Smooth muscle cell (in vitro differentiated cells): Measurements from ENCODE around the gene RXFP2. TPM values are rescaled to one million over a fixed set of nuclear protein-coding genes. Genes with fewer than 3 reads are reported as not detected.

Experiments used
- DNase-seq: peaks from one replicate; lab custom pipeline; 2025; ENCODE audit not compliant: unreplicated experiment; lab: John Stamatoyannopoulos, UW
- H2AFZ ChIP-seq: fragments of 200-600 bp; sonication (generic); 2 replicates; pipeline ENCODE4 v1.6.0; 2016; ENCODE audit warnings: antibody characterized with exemption, low read depth, mild to moderate bottlenecking
- H3F3A ChIP-seq: fragments of 200-600 bp; sonication (generic); 2 replicates; pipeline ENCODE4 v1.6.0; 2017; ENCODE audit warnings: antibody characterized with exemption, low read depth
- H3K27ac ChIP-seq: fragments of 200-600 bp; sonication (generic); 2 replicates; pipeline ENCODE4 v1.5.1; 2016; ENCODE audit warnings: low read depth, mild to moderate bottlenecking
- H3K27me3 ChIP-seq: fragments of 200-600 bp; sonication (generic); 2 replicates; pipeline ENCODE4 v1.6.1; 2016; ENCODE audit warnings: low read depth, mild to moderate bottlenecking
- H3K36me3 ChIP-seq: fragments of 200-600 bp; sonication (generic); 2 replicates; pipeline ENCODE4 v1.5.1; 2016; ENCODE audit warnings: low read depth
- H3K4me1 ChIP-seq: fragments of 200-600 bp; sonication (generic); 2 replicates; pipeline ENCODE4 v1.5.1; 2016; ENCODE audit warnings: low read depth
- H3K4me2 ChIP-seq: fragments of 200-600 bp; sonication (generic); 2 replicates; pipeline ENCODE4 v1.6.0; 2016; ENCODE audit warnings: mild to moderate bottlenecking
- H3K4me3 ChIP-seq: fragments of 200-600 bp; sonication (generic); 2 replicates; pipeline ENCODE4 v1.5.1; 2016; ENCODE audit warnings: mild to moderate bottlenecking
- H3K79me2 ChIP-seq: fragments of 200-600 bp; sonication (generic); 2 replicates; pipeline ENCODE4 v1.6.0; 2016; ENCODE audit warnings: low read depth, mild to moderate bottlenecking
- H3K9ac ChIP-seq: fragments of 200-600 bp; sonication (generic); 2 replicates; pipeline ENCODE4 v1.6.0; 2016; ENCODE audit warnings: low read depth
- H3K9me3 ChIP-seq: fragments of 200-600 bp; sonication (generic); replicated peaks from 2 replicates; pipeline ENCODE4 v1.5.1; 2016; ENCODE audit warnings: low read depth
- H4K20me1 ChIP-seq: fragments of 200-600 bp; sonication (generic); 2 replicates; pipeline ENCODE4 v1.6.0; 2016; ENCODE audit warnings: low read depth
- CTCF ChIP-seq: fragments of 200-600 bp; sonication (generic); IDR thresholded peaks from 2 replicates; pipeline ENCODE4 v1.5.1; 2017; ENCODE audit warnings: borderline replicate concordance, mild to moderate bottlenecking, antibody characterized with exemption; ENCODE audit not compliant: insufficient read depth, poor library complexity, severe bottlenecking
- WGBS: methylation state at CpG from one replicate; pipeline ENCODE4 v1.1.7; 2016; ENCODE audit warnings: low lambda C conversion rate; 5-methylcytosine and 5-hydroxymethylcytosine counted together
- polyA plus RNA-seq: library from polyadenylated mRNA; unstranded; fragments of >200 nt; fragmentation: Nextera tagmentation; extraction: Ambion mirVana; gene quantifications from 2 replicates; pipeline ENCODE4 v1.2.1, GENCODE V29; 2016
- total RNA-seq: library from RNA; depleted of rRNA; stranded (reverse); fragments of >200 nt; gene quantifications from 2 replicates; pipeline ENCODE4 v1.2.3, GENCODE V29; 2014

Gene RXFP2
- total and polyA plus RNA-seq, 2 experiments from 2014 or later = not detected

GRCh38 chr13:31843044-31843443 is 103.7 kb downstream of the RXFP2 start:
- Histone ChIP-seq H3K4me3 (no peak overlapping the region), H2AFZ (no peak overlapping the region), H3K27me3 (peaks cover 44% of the 10 kb centered on the region), H3K9ac (no peak overlapping the region), H3K4me2 (no peak overlapping the region), H3F3A (no peaks in the 10 kb centered on the region), H3K9me3 (no peaks in the 10 kb centered on the region), H4K20me1 (no peaks in the 10 kb centered on the region), H3K36me3 (no peaks in the 10 kb centered on the region), H3K79me2 (no peaks in the 10 kb centered on the region), H3K27ac (no peak overlapping the region), H3K4me1 (peaks cover 6% of the 10 kb centered on the region)
- WGBS = 71% methylated on average over 6 of the region's 6 CpGs
- no peak for DNase-seq
- TF ChIP-seq CTCF = no peak

DNA sequence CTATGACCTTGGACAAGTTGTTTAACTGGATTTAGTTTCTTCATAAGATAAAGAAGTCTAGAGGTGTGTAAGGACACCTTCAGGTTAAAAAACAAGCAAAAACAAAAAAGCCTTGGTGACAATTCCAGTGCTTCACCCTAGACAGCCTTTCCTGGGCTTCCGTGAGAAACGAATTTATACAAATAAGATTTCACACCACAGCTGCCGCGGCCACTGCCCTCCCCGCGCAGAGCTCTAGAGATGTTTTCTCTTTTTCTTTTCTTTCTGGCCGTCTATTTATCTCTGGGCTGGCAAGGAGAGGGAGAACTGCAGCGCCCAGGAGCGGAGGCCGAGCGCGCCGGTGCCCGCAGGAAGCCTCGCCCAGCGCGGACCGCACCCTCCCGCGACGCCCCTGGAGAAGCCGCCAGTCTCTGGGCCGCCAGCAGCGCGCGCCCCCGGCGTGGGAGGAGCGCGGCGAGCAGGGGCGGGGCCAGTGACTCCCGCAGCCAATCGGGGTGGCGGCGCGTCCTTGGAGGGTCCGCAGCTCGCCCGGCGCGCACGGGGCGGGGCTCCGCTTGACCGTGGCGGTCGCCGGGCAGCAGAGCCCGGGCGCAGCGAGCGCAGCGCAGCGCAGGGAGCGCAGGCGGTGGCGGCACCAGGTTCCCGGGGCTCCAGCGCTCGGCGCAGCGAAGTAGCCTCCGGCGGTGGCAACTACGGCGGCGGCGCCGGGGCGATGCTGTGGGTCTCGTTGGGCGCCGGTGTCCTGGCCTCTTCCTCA is 107.0 kb downstream of the RXFP2 start:
- H2AFZ ChIP-seq = peak overlapping the region; percentile 87
- no peaks in the 10 kb centered on the region for H3K79me2 ChIP-seq
- no peaks in the 10 kb centered on the region for H3K9me3 ChIP-seq
- peak; percentile 54 for DNase-seq
- peak overlapping the region; percentile 57 for H3K4me3 ChIP-seq
- peaks cover 6% of the 10 kb centered on the region for H3K4me1 ChIP-seq
- no peaks in the 10 kb centered on the region for H4K20me1 ChIP-seq
- peak overlapping the region; percentile 88 for H3K4me2 ChIP-seq
- H3F3A ChIP-seq = no peaks in the 10 kb centered on the region
- WGBS = under 1% methylated on average over 58 of the region's 74 CpGs
- H3K9ac ChIP-seq = no peak overlapping the region
- no peak for TF ChIP-seq CTCF
- no peak overlapping the region for H3K27ac ChIP-seq
- peaks cover 62% of the 10 kb centered on the region for H3K27me3 ChIP-seq
- H3K36me3 ChIP-seq = no peaks in the 10 kb centered on the region

DNA sequence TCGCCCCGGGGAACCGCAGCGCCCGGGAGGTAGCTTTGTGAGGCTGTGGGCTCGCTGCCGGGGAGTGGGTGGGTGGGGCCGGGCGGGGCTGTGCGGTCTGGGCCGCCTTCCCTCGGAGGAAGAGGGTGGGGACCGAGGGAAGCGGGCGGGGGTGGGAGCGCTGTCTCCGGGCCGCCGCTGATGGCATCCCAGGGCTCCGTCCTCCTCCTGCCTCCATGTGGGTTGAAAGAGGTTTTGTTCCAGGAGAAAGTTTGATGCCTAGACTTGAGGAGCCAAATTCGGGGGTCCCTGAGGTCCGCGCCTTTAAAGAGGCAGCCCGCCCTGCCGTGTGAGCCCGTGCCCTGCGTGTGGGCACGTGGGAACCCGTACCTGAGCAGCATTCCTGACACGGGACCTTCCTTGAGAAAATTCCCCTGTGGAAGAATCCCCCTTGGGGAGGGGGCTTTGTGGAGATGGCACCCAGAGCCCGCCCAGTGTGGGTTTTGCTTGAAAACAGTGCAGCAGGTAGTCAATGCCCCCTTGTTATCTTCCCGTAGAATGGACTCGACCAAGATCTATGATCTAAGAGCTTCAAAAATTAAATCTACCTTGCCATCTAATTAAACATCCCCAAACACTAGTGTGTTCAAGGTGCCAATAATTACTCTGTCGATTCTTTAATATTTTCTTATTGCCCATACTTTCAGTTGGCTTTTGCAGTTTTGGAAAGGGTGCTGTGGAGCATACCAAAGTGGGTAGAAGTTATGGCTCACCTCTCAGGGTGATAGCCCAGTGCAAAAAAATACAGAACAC is 107.8 kb downstream of the RXFP2 start:
- WGBS = 10% methylated on average over 27 of the region's 34 CpGs
- DNase-seq = no peak
- TF ChIP-seq CTCF = no peak
- Histone ChIP-seq H3K9me3 (no peaks in the 10 kb centered on the region), H3K36me3 (no peaks in the 10 kb centered on the region), H3F3A (no peaks in the 10 kb centered on the region), H3K27me3 (peaks cover 62% of the 10 kb centered on the region), H2AFZ (peak overlapping the region; percentile 64), H3K9ac (no peak overlapping the region), H3K4me3 (peak overlapping the region; percentile 57), H3K27ac (no peak overlapping the region), H3K4me1 (peaks cover 6% of the 10 kb centered on the region), H4K20me1 (no peaks in the 10 kb centered on the region), H3K79me2 (no peaks in the 10 kb centered on the region), H3K4me2 (peak overlapping the region; percentile 88)
